ENCODE measurements around the gene CUEDC1. TPM values are rescaled to one million over a fixed set of nuclear protein-coding genes. Genes with fewer than 3 reads are reported as not detected.

Gene CUEDC1
- total and polyA plus RNA-seq, 2 of the 13 experiments (the other 11 are each of a cell fraction or from before 2014, with no cell fraction given), result 7.4 to 12.9 TPM

DNA sequence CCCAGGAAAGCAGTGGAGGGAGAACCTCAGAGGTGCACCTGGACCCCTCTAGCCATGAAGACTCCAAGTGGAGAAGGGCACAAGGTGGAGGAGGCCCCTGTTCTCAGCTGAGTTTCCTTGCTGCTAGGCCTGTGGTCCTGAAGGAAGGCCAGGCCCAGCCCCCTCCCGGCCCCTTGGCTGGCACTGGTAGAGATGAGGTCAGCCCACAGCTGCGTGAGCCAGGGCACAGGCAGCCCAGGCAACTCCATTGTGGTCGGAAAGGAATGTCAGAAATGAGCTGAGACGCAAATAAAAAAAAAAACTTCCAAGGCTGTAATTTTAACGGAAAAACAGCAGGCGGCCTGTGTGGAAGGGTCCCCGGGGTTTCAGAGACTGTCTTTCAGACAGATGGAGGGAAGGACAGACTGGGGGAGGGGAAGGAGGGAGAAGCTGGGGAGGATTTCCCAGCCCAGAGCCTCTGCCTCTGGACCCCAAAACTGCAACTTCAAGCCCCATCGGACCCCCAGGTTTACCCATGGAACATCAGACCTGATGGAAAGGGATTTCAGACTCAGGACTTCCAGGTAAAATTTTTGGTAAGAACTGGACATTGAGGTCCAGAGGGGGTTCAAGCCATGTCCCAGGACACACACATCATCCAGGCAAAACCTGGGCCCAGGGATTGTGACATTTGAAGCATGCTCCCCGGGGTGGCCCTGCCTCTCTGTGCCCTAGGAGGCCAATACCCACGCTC lies 79.8 kb downstream of the CUEDC1 start (continued):
- TF ChIP-seq, protein P1, sequence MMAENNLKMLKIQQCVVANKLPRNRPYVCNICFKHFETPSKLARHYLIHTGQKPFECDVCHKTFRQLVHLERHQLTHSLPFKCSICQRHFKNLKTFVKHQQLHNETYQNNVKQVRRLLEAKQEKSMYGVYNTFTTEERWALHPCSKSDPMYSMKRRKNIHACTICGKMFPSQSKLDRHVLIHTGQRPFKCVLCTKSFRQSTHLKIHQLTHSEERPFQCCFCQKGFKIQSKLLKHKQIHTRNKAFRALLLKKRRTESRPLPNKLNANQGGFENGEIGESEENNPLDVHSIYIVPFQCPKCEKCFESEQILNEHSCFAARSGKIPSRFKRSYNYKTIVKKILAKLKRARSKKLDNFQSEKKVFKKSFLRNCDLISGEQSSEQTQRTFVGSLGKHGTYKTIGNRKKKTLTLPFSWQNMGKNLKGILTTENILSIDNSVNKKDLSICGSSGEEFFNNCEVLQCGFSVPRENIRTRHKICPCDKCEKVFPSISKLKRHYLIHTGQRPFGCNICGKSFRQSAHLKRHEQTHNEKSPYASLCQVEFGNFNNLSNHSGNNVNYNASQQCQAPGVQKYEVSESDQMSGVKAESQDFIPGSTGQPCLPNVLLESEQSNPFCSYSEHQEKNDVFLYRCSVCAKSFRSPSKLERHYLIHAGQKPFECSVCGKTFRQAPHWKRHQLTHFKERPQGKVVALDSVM (CRISPR knock-in tag; IDR thresholded peaks at IDR 0.05), result no peak
- TF ChIP-seq PPARG (CRISPR knock-in tag; conservative IDR thresholded peaks at IDR 0.05) (no peak), ZNF546 (CRISPR knock-in tag; conservative IDR thresholded peaks at IDR 0.05) (no peak), ZNF790 (CRISPR knock-in tag; IDR thresholded peaks at IDR 0.05; ENCODE audit: borderline replicate concordance) (no peak), ATF7 (IDR thresholded peaks at IDR 0.05) (peak; percentile 61), ATF7 (CRISPR knock-in tag; IDR thresholded peaks at IDR 0.05) (peak; percentile 93), ZNF605 (CRISPR knock-in tag; IDR thresholded peaks at IDR 0.05) (peak; percentile 92), HNRNPH1 (optimal IDR thresholded peaks at IDR 0.05; ENCODE audit: low read depth, low read length) (no peak), SATB2 (CRISPR knock-in tag; IDR thresholded peaks at IDR 0.05) (no peak), TRIM24 (CRISPR knock-in tag; IDR thresholded peaks at IDR 0.05) (no peak), ATM (IDR thresholded peaks at IDR 0.05; ENCODE audit: borderline replicate concordance) (no peak)
- TF ChIP-seq, protein P2, sequence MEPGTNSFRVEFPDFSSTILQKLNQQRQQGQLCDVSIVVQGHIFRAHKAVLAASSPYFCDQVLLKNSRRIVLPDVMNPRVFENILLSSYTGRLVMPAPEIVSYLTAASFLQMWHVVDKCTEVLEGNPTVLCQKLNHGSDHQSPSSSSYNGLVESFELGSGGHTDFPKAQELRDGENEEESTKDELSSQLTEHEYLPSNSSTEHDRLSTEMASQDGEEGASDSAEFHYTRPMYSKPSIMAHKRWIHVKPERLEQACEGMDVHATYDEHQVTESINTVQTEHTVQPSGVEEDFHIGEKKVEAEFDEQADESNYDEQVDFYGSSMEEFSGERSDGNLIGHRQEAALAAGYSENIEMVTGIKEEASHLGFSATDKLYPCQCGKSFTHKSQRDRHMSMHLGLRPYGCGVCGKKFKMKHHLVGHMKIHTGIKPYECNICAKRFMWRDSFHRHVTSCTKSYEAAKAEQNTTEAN (CRISPR knock-in tag; conservative IDR thresholded peaks at IDR 0.05), result no peak
- TF ChIP-seq, protein P3, sequence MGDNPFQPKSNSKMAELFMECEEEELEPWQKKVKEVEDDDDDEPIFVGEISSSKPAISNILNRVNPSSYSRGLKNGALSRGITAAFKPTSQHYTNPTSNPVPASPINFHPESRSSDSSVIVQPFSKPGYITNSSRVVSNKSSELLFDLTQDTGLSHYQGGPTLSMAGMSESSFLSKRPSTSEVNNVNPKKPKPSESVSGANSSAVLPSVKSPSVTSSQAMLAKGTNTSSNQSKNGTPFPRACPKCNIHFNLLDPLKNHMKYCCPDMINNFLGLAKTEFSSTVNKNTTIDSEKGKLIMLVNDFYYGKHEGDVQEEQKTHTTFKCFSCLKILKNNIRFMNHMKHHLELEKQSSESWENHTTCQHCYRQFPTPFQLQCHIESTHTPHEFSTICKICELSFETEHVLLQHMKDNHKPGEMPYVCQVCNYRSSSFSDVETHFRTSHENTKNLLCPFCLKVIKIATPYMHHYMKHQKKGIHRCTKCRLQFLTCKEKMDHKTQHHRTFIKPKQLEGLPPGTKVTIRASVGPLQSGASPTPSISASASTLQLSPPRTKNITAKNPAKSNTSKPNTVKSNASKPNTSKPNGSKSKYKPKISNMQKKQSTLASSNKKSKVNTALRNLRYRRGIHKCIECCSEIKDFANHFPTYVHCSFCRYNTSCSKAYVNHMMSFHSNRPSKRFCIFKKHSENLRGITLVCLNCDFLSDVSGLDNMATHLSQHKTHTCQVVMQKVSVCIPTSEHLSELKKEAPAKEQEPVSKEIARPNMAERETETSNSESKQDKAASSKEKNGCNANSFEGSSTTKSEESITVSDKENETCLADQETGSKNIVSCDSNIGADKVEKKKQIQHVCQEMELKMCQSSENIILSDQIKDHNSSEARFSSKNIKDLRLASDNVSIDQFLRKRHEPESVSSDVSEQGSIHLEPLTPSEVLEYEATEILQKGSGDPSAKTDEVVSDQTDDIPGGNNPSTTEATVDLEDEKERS (CRISPR knock-in tag; IDR thresholded peaks at IDR 0.05), result no peak

Measured in HepG2 (cell line).